Fibroblast of pulmonary artery (primary cell): ENCODE measurements around the gene ABCA2.

ENCODE experiments used
- DNase-seq: peaks from one replicate; pipeline ENCODE4 v3.0.0-alpha.2; 2010; ENCODE audit warnings: low read depth
- H3K4me3 ChIP-seq: replicated peaks from 2 replicates; pipeline ENCODE4 v1.5.1; 2011; ENCODE audit warnings: low read depth, mild to moderate bottlenecking, control low read depth, low read length, moderate library complexity
- CTCF ChIP-seq: IDR thresholded peaks from 2 replicates; pipeline ENCODE4 v1.5.1; 2011; ENCODE audit warnings: mild to moderate bottlenecking, control low read depth, low read length, inconsistent platforms; ENCODE audit errors: missing control alignments

Gene ABCA2

DNA sequence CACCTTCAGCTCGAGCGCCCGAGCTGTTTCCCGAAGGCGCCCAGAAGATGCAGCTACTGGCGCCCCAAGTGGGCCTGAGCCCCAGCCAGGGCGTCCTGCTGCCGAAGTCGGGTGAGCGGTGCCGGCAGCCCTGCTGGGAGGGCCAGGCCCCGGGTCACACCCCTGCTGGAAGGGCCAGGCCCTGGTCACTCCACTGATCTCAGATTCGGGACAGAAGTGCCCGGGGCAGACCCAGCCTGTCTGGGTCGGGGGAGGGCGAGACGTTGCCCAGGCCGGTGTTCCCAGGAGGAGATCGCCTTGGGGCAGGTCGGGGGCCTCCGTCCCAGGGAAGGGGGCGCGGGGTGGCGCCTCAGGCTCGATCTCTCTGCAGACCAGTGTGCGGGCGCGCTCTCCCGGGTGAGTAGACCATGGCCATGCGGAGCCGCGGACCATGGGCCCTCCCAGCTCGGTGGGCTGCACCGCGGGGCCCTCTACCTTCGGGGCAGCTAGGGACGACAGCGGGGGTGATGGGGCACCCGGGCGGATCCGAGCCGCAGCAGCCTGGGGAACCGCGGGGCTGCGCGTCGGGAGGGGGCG, 42.9 kb downstream of the ABCA2 start:
- no peak for DNase-seq
- TF ChIP-seq CTCF = no peak
- H3K4me3 ChIP-seq = no peak overlapping the region

GRCh38 chr9:136984464-136985026, 43.5 kb downstream of the ABCA2 start:
- H3K4me3 ChIP-seq = no peak overlapping the region
- DNase-seq = no peak
- no peak for TF ChIP-seq CTCF

DNA sequence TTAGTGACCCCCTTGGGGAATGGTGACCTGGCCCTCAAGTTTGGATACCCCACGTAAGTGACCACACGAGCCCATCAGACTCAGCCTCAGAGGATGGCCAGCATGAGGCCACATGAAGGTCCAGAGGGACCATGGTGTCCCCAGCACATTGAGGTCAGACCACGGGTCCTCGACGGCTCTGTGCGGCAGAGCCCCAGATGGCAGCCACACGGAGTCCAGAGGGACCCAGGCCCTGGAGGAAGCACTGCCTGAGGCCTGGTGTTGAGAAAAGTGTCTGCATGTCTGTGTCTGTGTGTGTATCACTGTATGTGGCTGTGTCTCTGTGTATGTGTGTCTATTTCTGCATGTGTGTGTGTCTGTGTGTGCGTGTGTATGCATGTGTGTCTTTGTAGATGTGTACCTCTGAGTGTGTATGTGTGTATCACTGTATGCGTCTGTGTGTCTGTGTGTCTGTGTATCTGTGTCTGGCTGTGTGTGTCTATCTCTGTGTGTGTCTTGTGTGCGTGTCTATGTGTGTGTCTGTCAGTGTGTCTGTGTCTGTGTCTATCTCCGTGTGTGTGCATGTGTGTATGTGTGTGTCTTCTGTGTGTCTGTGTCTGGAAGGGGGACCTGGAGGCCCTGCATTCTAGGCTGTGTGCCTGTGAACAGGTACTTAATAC, 44.3 kb downstream of the ABCA2 start:
- no peak overlapping the region for H3K4me3 ChIP-seq
- no peak for TF ChIP-seq CTCF
- DNase-seq = no peak

DNA sequence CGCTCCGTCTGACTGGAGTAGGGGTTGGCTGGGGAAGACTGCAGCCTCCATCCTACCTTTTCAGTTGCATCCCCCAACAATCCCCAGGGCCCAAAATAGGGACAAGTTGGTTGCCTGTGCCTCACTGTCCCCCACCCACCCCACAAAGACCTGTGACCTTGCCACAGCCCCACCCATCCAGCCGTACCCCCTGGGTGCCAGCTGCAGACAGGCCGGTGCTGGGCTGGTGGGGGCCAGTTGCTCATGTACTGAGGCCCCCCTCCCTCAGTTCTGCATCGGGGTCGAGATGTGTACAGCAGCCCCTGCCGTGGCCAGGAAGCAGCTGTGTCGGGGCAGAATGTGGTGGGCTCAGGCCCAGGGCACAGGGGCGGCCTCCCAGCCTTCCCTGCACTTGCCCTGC, 44.9 kb downstream of the ABCA2 start:
- DNase-seq = no peak
- H3K4me3 ChIP-seq = no peak overlapping the region
- no peak for TF ChIP-seq CTCF

- TF ChIP-seq CTCF = no peak
- no peak for DNase-seq
- H3K4me3 ChIP-seq = no peak within 1 kb of the TSS
Observed at GRCh38 chr9:136982232-136983051, 45.6 kb downstream of the ABCA2 start, which contains the start of gene LCNL1. LCNL1 (plus strand) TSS chr9:136982993; CDS start chr9:136983587, 594 bp downstream.

DNA sequence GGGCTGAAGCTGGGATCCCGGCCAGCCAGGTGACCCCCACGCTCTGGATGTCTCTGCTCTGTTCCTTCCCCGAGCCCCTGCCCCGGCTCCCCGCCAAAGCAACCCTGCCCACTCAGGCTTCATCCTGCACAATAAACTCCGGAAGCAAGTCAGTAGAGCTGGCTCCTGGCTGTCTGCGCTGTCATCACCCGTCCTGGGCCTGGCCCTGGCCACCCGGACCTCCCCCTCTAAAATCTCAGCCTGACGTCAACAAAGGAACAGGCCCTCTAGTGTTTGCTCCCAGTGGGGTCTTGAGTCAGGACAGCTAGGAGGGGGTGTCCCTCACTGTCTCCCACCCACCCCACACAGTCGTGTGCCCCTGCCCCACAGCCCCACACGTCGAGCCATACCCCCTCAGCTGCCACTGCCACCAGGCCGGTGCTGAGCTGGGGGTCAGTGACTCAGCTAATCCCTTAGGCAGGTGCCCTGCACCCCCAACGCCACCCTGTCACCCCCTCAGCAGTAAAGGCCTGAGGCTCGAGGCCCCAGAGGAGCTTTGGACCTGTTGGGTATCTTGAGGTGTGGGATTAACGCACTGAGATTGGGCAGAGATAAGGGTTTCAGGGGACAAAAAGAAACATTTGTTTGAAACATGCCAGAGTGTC, 46.3 kb downstream of the ABCA2 start:
- DNase-seq = peak; percentile 33
- no peak for TF ChIP-seq CTCF
- H3K4me3 ChIP-seq = no peak overlapping the region
